ENCODE measurements around the gene KLHDC4. TPM values are rescaled to one million over a fixed set of nuclear protein-coding genes. Genes with fewer than 3 reads are reported as not detected.
"Not testable (repeated sequence)": the region's sequence is repeated elsewhere in the genome, so short reads cannot be mapped to it uniquely, and the experiment has no call there.

The KLHDC4 gene
- total and polyA plus RNA-seq, 2 of the 4 experiments (the other 2 are of a cell fraction), result 13.6 to 19.0 TPM

- no peak for TF ChIP-seq ELK1 (IDR thresholded peaks at IDR 0.05; ENCODE audit: borderline replicate concordance, low read depth, low read length)
- TF ChIP-seq RAD21 (IDR thresholded peaks at IDR 0.05; ENCODE audit: low read length), result no peak
These were observed 83.7 kb downstream of the KLHDC4 start (continued) for GRCh38 chr16:87681981-87682570.

GRCh38 chr16:87681051-87681602 lies 84.7 kb downstream of the KLHDC4 start:
- H2BK120ac ChIP-seq (ENCODE audit: low read depth, low read length); H4K91ac ChIP-seq (ENCODE audit: insufficient read depth, low read depth, low read length); H4K5ac ChIP-seq (ENCODE audit: low read depth, low read length); H3K14ac ChIP-seq (replicated peaks; ENCODE audit: low read depth, low read length); H3K9me3 ChIP-seq (ENCODE audit: control insufficient read depth, insufficient read depth, low read length); H3K4me1 ChIP-seq (ENCODE audit: control insufficient read depth, insufficient read depth, low read length); DNase-seq; H3K9me1 ChIP-seq (ENCODE audit: insufficient read depth, low read length); H3K56ac ChIP-seq (ENCODE audit: extremely low read depth, insufficient read depth, low read length); BruUV-seq (replicated peaks); H3K4me2 ChIP-seq (ENCODE audit: low read depth, low read length); H3K9ac ChIP-seq (ENCODE audit: low read depth, low read length); H2AFZ ChIP-seq (replicated peaks; ENCODE audit: low read length, poor library complexity); H4K20me1 ChIP-seq (ENCODE audit: insufficient read depth, low read length); intact Hi-C loops (cut with micrococcal nuclease); H3K79me1 ChIP-seq (ENCODE audit: low read depth in 1 of 2, low read length in 2 of 2); H3K23ac ChIP-seq (ENCODE audit: low read depth, low read length); H2AK5ac ChIP-seq (ENCODE audit: low read depth, low read length); H3K27ac ChIP-seq (ENCODE audit: insufficient read depth, low read length); H3K4ac ChIP-seq (ENCODE audit: low read depth, low read length); H2BK20ac ChIP-seq (ENCODE audit: low read depth, low read length); CTCF ChIA-PET; H3K36me3 ChIP-seq (ENCODE audit: control insufficient read depth, insufficient read depth, low read length); POLR2A ChIA-PET (ENCODE audit: unreplicated experiment); H2BK5ac ChIP-seq (ENCODE audit: low read depth, low read length, poor library complexity, severe bottlenecking); H2BK15ac ChIP-seq (ENCODE audit: low read depth, low read length); H3K4me3 ChIP-seq (ENCODE audit: insufficient read depth, low read depth, low read length); dilution Hi-C loops (cut with HindIII; ENCODE audit: low sequenced_read_pairs, unreplicated experiment); H2AK9ac ChIP-seq (replicated peaks; ENCODE audit: low read depth, low read length, poor library complexity); H3K18ac ChIP-seq (ENCODE audit: low read depth, low read length); ATAC-seq (ENCODE audit: low read depth); in situ Hi-C loops (cut with MboI; ENCODE audit: low sequenced_read_pairs); H4K8ac ChIP-seq (ENCODE audit: low read depth in 2 of 2, low read length in 2 of 2): not testable (repeated sequence)
- H3K27me3 ChIP-seq (ENCODE audit: control insufficient read depth, insufficient read depth, low read length), result peaks cover 19% of the 10 kb centered on the region
- WGBS, 2 experiments (ENCODE audit: extremely low coverage in 2 of 2, insufficient read length in 1 of 2), result 97% methylated on average over 44 of the region's 60 CpGs; no CpG with 5 or more reads in 1 of the 2 experiments

Data from IMR-90 (cell line).